GM23248 (cell line): ENCODE results near the gene CCDC27. TPM values are rescaled to one million over a fixed set of nuclear protein-coding genes. Genes with fewer than 3 reads are reported as not detected.

Source experiments
- DNase-seq: peaks from one replicate; pipeline ENCODE4 v3.0.0-alpha.2; 2015
- H2AFZ ChIP-seq: fragments of 200-600 bp; sonication (generic); 2 replicates; pipeline ENCODE4 v1.6.1; 2016; ENCODE audit warnings: antibody characterized with exemption
- H3F3A ChIP-seq: fragments of 200-600 bp; sonication (generic); 2 replicates; pipeline ENCODE4 v1.6.1; 2016; ENCODE audit warnings: mild to moderate bottlenecking, antibody characterized with exemption, mixed run types; ENCODE audit not compliant: insufficient read depth
- H3K27ac ChIP-seq: fragments of 200-600 bp; sonication (generic); 2 replicates; pipeline ENCODE4 v1.5.1; 2016; ENCODE audit warnings: mild to moderate bottlenecking
- H3K27me3 ChIP-seq: fragments of 200-600 bp; sonication (generic); replicated peaks from 2 replicates; pipeline ENCODE4 v1.6.1; 2016; ENCODE audit warnings: mild to moderate bottlenecking; ENCODE audit not compliant: insufficient read depth
- H3K36me3 ChIP-seq: fragments of 200-600 bp; sonication (generic); 2 replicates; pipeline ENCODE4 v1.6.1; 2016; ENCODE audit warnings: low read depth, mild to moderate bottlenecking
- H3K4me1 ChIP-seq: fragments of 200-600 bp; sonication (generic); 2 replicates; pipeline ENCODE4 v1.6.1; 2016; ENCODE audit warnings: mild to moderate bottlenecking; ENCODE audit not compliant: insufficient read depth
- H3K4me2 ChIP-seq: fragments of 200-600 bp; sonication (generic); one replicate; pipeline ENCODE4 v1.6.1; 2016; ENCODE audit warnings: mild to moderate bottlenecking; ENCODE audit not compliant: unreplicated experiment
- H3K4me3 ChIP-seq: fragments of 200-600 bp; sonication (generic); 2 replicates; pipeline ENCODE4 v1.5.1; 2016; ENCODE audit warnings: mild to moderate bottlenecking
- H3K79me2 ChIP-seq: fragments of 200-600 bp; sonication (generic); 2 replicates; pipeline ENCODE4 v1.6.1; 2016; ENCODE audit warnings: mild to moderate bottlenecking; ENCODE audit not compliant: insufficient read depth
- H3K9ac ChIP-seq: fragments of 200-600 bp; sonication (generic); 2 replicates; pipeline ENCODE4 v1.6.1; 2016; ENCODE audit warnings: mild to moderate bottlenecking
- H3K9me2 ChIP-seq: fragments of 200-600 bp; sonication (generic); 2 replicates; pipeline ENCODE4 v1.6.1; 2016; ENCODE audit warnings: mixed run types, mild to moderate bottlenecking, moderate library complexity; ENCODE audit not compliant: insufficient read depth
- H3K9me3 ChIP-seq: fragments of 200-600 bp; sonication (generic); one replicate; pipeline ENCODE4 v1.6.1; 2017; ENCODE audit warnings: low read depth
- H4K20me1 ChIP-seq: fragments of 200-600 bp; sonication (generic); 2 replicates; pipeline ENCODE4 v1.6.0; 2016; ENCODE audit not compliant: insufficient read depth
- EZH2 ChIP-seq: fragments of 200-600 bp; sonication (generic); IDR thresholded peaks from 2 replicates; pipeline ENCODE4 v1.6.1; 2018; ENCODE audit warnings: antibody characterized with exemption, mild to moderate bottlenecking; ENCODE audit not compliant: insufficient read depth, poor library complexity, severe bottlenecking
- EZH2phosphoT487 ChIP-seq: fragments of 200-600 bp; sonication (generic); IDR thresholded peaks from 2 replicates; pipeline ENCODE4 v1.6.1; 2018; ENCODE audit warnings: antibody characterized with exemption, moderate library complexity, mild to moderate bottlenecking, low read depth; ENCODE audit not compliant: insufficient read depth
- WGBS, 2 experiments: methylation state at CpG; one replicate each; pipeline ENCODE4 v1.1.6; 2015 to 2017; ENCODE audit warnings: low lambda C conversion rate in 2 of 2, low coverage in 1 of 2; ENCODE audit errors: missing lambda C conversion rate in 2 of 2; 5-methylcytosine and 5-hydroxymethylcytosine counted together
- in situ Hi-C: fragments of 300-500 bp; cut with MboI; formaldehyde crosslinking; loops from 2 replicates; pipeline ENCODE4 v1.15.0; 2020
- polyA plus RNA-seq: library from polyadenylated mRNA; unstranded; fragments of >200 nt; fragmentation: Nextera tagmentation; extraction: Ambion mirVana; gene quantifications from 2 replicates; pipeline ENCODE4 v1.2.1, GENCODE V29; 2016
- total RNA-seq: library from RNA; depleted of rRNA; stranded (reverse); fragments of >200 nt; shearing (Covaris generic); gene quantifications from 2 replicates; pipeline ENCODE4 v1.2.3, GENCODE V29; 2014

The CCDC27 gene
- total and polyA plus RNA-seq, 2 experiments from 2014 or later: not detected

DNA sequence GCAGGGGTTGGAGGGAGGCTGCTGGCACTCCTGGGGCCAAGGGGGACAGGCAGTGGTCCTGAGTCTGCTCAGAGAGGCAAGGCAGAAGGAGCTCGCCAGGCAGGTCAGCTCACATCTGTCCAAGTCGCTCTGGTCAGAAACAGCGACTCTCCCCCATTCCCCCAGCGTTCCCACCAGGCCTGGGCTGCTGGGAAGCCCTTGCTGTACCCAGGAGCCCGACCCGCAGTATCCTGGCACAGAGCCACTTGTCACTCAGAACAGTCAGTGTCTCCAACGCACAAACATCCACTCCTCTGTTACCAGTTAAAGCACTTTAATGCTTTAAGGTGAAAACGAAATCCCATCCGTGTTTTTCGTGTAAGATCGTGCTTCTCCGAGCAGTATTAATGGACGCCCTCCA is 16.6 kb upstream of the CCDC27 start:
- Histone ChIP-seq H3K4me1 (peaks cover 7% of the 10 kb centered on the region; the same call in 1 of the 2 replicates), H3K4me3 (no peak overlapping the region), H4K20me1 (no peaks in the 10 kb centered on the region), H3K36me3 (no peaks in the 10 kb centered on the region), H3K9me3 (no peaks in the 10 kb centered on the region), H3K9me2 (no peaks in the 10 kb centered on the region), H3K79me2 (no peaks in the 10 kb centered on the region), H3F3A (no peaks in the 10 kb centered on the region), H3K4me2 (no peak overlapping the region), H2AFZ (no peak overlapping the region), H3K9ac (no peak overlapping the region), H3K27ac (no peak overlapping the region), H3K27me3 (no peaks in the 10 kb centered on the region)
- TF ChIP-seq EZH2 (no peak), EZH2phosphoT487 (no peak)
- no peak for DNase-seq
- 82% methylated on average over 13 of the region's 13 CpGs for WGBS, 2 experiments
- in situ Hi-C loops: no loop called here

DNA sequence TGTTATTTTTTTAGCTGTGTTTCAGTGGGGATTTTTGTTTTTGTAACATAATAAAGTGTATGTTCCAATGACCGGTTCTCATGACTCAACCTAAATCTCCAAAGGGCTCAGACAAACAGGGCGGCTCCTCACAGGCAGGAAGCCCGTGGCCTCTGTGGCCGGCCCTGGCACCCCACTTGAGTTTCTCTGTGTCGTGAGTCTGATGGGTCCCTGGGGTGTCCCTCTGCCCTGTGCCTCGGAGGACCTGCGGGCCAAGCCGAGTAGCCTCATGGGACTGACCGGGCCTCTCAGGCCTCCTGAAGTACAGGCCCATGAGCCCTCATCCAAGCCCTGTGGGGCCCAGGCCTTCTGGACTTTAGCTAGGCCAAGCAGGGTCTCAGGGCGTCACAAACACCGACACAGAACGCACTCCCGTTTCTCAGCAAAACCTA is 16.1 kb upstream of the CCDC27 start:
- H3K9me2 ChIP-seq: no peaks in the 10 kb centered on the region
- H3K4me1 ChIP-seq: peaks cover 7% of the 10 kb centered on the region; the same call in 1 of the 2 replicates
- DNase-seq: no peak
- no peak overlapping the region for H3K9ac ChIP-seq
- H3F3A ChIP-seq: no peaks in the 10 kb centered on the region
- 85 to 91% methylated on average over 13 of the region's 13 CpGs for WGBS, 2 experiments
- no peak overlapping the region for H3K4me2 ChIP-seq
- no peaks in the 10 kb centered on the region for H3K9me3 ChIP-seq
- H4K20me1 ChIP-seq: no peaks in the 10 kb centered on the region
- in situ Hi-C loops: no loop called here
- H3K27ac ChIP-seq: no peak overlapping the region
- H3K36me3 ChIP-seq: no peaks in the 10 kb centered on the region
- TF ChIP-seq EZH2 (no peak), EZH2phosphoT487 (no peak)
- no peak overlapping the region for H3K4me3 ChIP-seq
- no peaks in the 10 kb centered on the region for H3K79me2 ChIP-seq
- no peak overlapping the region for H2AFZ ChIP-seq
- no peaks in the 10 kb centered on the region for H3K27me3 ChIP-seq

DNA sequence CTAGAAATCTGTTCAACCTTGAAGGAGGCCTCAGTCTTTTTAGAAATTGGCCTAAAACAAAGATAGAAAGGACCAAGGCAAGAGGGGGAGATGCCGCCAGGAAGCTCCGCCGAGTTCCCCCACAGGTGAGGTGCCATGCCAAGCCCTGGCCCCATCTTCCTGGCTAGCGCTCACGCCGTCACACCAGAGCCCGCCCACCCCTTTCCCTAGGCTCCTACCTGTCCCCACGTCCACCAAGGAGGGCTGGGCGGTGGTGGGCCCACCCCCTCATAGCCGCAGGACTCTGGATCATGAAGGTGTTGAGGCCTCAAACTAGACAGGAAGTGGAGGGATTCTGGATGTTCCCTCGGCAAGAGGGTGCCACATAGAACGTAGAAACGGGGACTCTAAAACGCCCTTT is 15.5 kb upstream of the CCDC27 start:
- in situ Hi-C loops: no loop called here
- WGBS, 2 experiments: 89 to 92% methylated on average over 14 of the region's 14 CpGs

DNA sequence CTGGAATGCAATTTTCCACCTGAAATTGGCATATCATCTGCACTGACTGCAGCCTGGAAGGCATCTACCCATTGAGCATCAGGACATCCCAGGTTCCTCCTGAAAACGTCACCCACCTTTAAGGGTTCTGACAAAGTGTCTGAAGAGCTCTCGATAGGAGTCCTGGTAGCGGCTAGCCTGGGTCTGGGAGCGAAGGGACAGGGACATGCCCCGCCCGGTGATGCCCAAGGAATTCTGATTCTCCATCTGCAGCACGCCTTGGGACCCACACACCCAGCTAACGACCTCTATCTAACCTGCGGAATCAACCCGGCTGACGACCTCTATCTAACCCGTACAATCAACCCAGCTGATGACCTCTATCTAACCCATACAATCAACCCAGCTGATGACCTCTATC is 13.3 kb upstream of the CCDC27 start:
- TF ChIP-seq EZH2phosphoT487: no peak
- TF ChIP-seq EZH2: no peak
- in situ Hi-C loops: no loop called here
- no peak overlapping the region for H3K27ac ChIP-seq
- no peak overlapping the region for H3K9ac ChIP-seq
- no peaks in the 10 kb centered on the region for H3F3A ChIP-seq
- H3K9me3 ChIP-seq: no peaks in the 10 kb centered on the region
- no peaks in the 10 kb centered on the region for H3K36me3 ChIP-seq
- H3K4me2 ChIP-seq: no peak overlapping the region
- no peak overlapping the region for H2AFZ ChIP-seq
- H3K4me3 ChIP-seq: no peak overlapping the region
- DNase-seq: no peak
- WGBS, 2 experiments: 96 to 98% methylated on average over 12 of the region's 12 CpGs
- no peaks in the 10 kb centered on the region for H3K9me2 ChIP-seq
- no peaks in the 10 kb centered on the region for H3K27me3 ChIP-seq
- H3K79me2 ChIP-seq: no peaks in the 10 kb centered on the region
- H3K4me1 ChIP-seq: no peaks in the 10 kb centered on the region
- no peaks in the 10 kb centered on the region for H4K20me1 ChIP-seq

More for the DNA sequence above, 15.5 kb upstream of the CCDC27 start:
- H3K9me3 ChIP-seq: no peaks in the 10 kb centered on the region
- H3K79me2 ChIP-seq: no peaks in the 10 kb centered on the region
- peaks cover 7% of the 10 kb centered on the region; the same call in 1 of the 2 replicates for H3K4me1 ChIP-seq
- H3K27me3 ChIP-seq: no peaks in the 10 kb centered on the region
- no peak for DNase-seq
- no peak overlapping the region for H3K4me3 ChIP-seq
- H3F3A ChIP-seq: no peaks in the 10 kb centered on the region
- H3K4me2 ChIP-seq: no peak overlapping the region
- H4K20me1 ChIP-seq: no peaks in the 10 kb centered on the region
- no peaks in the 10 kb centered on the region for H3K36me3 ChIP-seq
- H3K9me2 ChIP-seq: no peaks in the 10 kb centered on the region
- TF ChIP-seq EZH2 (no peak), EZH2phosphoT487 (no peak)
- H2AFZ ChIP-seq: no peak overlapping the region
- no peak overlapping the region for H3K27ac ChIP-seq
- H3K9ac ChIP-seq: no peak overlapping the region

DNA sequence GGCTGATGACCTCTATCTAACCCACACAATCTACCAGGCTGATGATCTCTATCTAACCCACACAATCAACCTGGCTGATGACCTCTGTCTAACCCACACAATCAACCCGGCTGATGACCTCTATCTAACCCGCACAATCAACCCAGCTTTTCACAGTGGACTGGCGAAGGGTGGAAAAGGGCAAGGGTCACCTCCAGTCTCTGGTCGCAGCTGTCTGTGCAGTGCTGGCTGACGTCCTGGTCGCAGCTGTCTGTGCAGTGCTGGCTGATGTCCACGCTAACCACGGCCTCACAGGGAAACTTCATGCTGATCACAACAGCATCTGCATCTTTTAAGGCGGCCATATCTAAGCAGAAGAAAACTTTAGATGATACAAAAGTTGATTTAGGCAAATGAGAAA is 12.2 kb upstream of the CCDC27 start:
- no peaks in the 10 kb centered on the region for H3K9me3 ChIP-seq
- no peak overlapping the region for H3K9ac ChIP-seq
- no peak overlapping the region for H3K4me3 ChIP-seq
- H3K36me3 ChIP-seq: no peaks in the 10 kb centered on the region
- H3K27me3 ChIP-seq: no peaks in the 10 kb centered on the region
- no peak overlapping the region for H3K4me2 ChIP-seq
- H3K4me1 ChIP-seq: no peaks in the 10 kb centered on the region
- 93% methylated on average over 9 of the region's 9 CpGs for WGBS, 2 experiments
- H3K27ac ChIP-seq: no peak overlapping the region
- H2AFZ ChIP-seq: no peak overlapping the region
- TF ChIP-seq EZH2phosphoT487 (no peak), EZH2 (no peak)
- H3F3A ChIP-seq: no peaks in the 10 kb centered on the region
- no peak for DNase-seq
- no peaks in the 10 kb centered on the region for H3K79me2 ChIP-seq
- in situ Hi-C loops: no loop called here
- no peaks in the 10 kb centered on the region for H3K9me2 ChIP-seq
- no peaks in the 10 kb centered on the region for H4K20me1 ChIP-seq
